Activated naive CD8-positive, alpha-beta T cell treated with anti-CD3 and anti-CD28 coated beads, Interleukin-2, amount 50 U/mL, for 24 hours (primary cell): Measurements from ENCODE around the gene PPFIBP2.

ENCODE experiments used
- ATAC-seq: fragments of 150-1000 bp; cut with Tn5 transposase; one replicate; pipeline ENCODE4 v1.10.0; 2021
- DNase-seq: peaks from one replicate; pipeline ENCODE4 v3.0.0; 2021
- H3K27ac Mint-ChIP-seq: one replicate; pipeline ENCODE4 v1.8.0; 2021; ENCODE audit warnings: mild to moderate bottlenecking, mixed read lengths
- H3K27me3 Mint-ChIP-seq: one replicate; pipeline ENCODE4 v1.8.0; 2021; ENCODE audit warnings: mixed read lengths
- H3K36me3 Mint-ChIP-seq: one replicate; pipeline ENCODE4 v1.8.0; 2021; ENCODE audit warnings: low read depth, mixed read lengths
- H3K4me1 Mint-ChIP-seq: one replicate; pipeline ENCODE4 v1.8.0; 2021; ENCODE audit warnings: mixed read lengths
- H3K4me3 Mint-ChIP-seq: one replicate; pipeline ENCODE4 v1.8.0; 2021; ENCODE audit warnings: mild to moderate bottlenecking, moderate library complexity, mixed read lengths
- H3K9me3 Mint-ChIP-seq: one replicate; pipeline ENCODE4 v1.8.0; 2021; ENCODE audit warnings: mixed read lengths

PPFIBP2 gene

DNA sequence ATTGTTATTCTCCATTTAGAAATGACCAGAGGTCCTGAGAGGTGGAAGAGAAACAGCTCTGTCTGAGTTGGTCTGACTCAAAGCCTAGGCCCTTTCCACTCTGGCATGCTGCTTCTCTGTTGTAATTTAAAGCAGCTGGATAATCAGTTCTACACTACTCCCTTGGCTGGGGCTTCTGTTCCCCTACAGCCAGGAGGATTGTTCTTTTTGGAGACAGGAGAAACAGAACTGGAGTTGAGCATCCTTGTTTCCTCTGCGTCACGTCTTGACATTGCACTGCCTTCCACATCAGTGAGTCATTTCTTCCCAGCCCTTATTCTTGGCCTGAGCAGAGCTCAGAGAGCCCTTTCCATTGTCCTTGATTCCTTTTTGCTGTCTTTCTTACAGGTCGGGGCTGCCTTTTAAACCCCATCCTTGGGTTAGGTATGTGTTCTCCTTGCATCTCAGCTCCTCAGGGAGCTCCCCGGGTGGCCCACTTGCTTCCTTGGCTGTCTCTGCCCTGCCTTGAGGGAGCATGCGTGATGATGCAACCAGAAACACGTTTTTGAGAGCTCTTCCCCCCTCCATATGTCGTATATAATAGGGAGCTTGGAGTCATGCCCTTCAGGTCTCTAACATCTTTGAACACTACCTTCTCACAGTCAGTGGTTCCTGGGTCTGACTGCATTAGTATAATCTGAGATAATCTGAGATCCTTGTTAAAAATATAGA is 123.8 kb downstream of the PPFIBP2 start:
- ATAC-seq (no peak), DNase-seq (no peak)
- H3K9me3 Mint-ChIP-seq: no peaks in the 10 kb centered on the region
- peaks cover 11% of the 10 kb centered on the region for H3K36me3 Mint-ChIP-seq
- H3K27ac Mint-ChIP-seq: no peak overlapping the region
- H3K4me3 Mint-ChIP-seq: no peak overlapping the region
- no peaks in the 10 kb centered on the region for H3K4me1 Mint-ChIP-seq
- no peaks in the 10 kb centered on the region for H3K27me3 Mint-ChIP-seq

DNA sequence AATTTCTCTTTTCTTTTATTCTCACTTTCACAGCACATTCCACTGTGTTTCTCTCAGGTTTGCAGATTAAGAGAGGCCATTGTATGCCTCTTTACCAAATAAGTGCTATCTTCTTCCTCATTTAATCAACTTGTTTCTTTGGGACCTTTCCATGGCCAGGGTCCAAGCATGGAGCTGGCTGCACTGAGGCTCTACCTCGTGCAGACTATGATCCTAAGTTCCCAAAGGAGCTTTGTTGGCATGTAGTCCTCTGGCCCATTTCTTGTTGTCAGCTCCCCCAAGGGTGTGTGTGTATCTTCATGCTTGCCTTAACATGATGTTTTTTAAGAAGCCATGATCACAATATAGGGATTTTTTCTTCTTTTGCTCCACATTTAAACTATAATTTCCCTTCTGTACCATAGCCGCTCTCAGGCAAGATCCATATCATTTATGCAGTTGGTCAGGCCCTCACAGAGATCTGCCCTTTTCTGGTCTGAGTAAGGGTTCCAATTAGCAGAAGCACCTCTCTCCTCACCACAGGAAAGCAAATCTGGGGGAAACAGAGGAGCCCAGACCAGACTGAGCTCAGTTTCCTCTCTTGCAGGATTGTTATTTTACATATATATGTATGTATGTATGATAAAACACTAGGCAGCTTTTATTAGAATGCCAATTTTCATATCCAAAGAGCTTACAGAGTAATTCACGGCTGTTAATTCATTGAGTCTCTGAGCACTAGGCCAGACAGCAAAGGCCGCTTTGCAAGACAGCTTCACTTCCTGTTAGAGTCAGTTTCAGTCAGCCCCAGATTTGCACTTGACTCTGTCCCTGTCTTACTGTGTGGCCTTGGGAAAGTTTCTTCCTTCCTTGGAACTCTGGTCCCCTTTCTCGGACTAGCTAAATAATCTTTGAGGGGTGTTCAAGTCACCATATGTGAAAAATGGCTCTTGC is 125.2 kb downstream of the PPFIBP2 start:
- H3K27ac Mint-ChIP-seq: no peak overlapping the region

DNA sequence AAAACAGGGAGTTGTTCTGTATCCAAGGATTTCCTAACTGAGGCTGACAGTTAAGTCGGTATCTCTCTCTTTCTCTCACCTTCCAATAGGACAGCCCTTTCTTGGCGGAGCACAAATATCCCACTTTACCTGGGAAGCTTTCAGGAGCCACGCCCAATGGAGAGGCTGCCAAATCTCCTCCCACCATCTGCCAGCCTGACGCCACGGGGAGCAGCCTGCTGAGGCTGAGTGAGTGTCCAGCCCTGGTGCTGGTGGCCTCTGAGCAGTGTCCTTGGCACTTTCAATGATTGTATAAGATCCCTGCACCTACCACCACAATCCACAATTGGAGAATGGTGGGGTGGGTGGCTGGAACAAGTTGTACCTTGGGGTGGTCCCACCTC is 125.8 kb downstream of the PPFIBP2 start:
- Mint-ChIP-seq H3K27me3 (no peaks in the 10 kb centered on the region), H3K4me3 (no peak overlapping the region), H3K36me3 (peaks cover 7% of the 10 kb centered on the region), H3K4me1 (no peaks in the 10 kb centered on the region), H3K27ac (no peak overlapping the region), H3K9me3 (no peaks in the 10 kb centered on the region)
- no peak for ATAC-seq
- no peak for DNase-seq

More for the DNA sequence above, 125.2 kb downstream of the PPFIBP2 start:
- H3K4me1 Mint-ChIP-seq: no peaks in the 10 kb centered on the region
- no peaks in the 10 kb centered on the region for H3K27me3 Mint-ChIP-seq
- H3K9me3 Mint-ChIP-seq: no peaks in the 10 kb centered on the region
- peaks cover 11% of the 10 kb centered on the region for H3K36me3 Mint-ChIP-seq
- no peak overlapping the region for H3K4me3 Mint-ChIP-seq
- DNase-seq: no peak
- no peak for ATAC-seq

DNA sequence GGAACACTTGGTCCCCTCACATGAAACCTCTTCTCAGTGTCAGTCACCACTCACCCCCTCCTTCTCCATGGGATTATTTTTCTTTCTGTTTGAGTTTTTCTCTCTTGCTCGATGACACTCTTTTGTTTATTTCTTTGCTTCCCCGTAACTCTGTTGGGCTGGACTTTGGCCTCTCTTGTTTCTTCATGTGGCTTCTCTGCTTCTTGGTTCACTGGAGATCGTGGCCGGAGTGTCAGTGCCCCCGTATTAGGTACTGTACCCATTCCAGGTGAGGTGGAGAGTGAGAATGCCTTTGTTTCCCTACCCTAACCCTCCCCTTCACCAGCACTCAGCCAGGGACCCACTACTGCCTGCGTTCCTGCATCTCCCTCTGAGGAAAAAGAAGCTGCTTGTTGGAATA is 127.0 kb downstream of the PPFIBP2 start:
- H3K27me3 Mint-ChIP-seq: no peaks in the 10 kb centered on the region
- H3K4me3 Mint-ChIP-seq: no peak overlapping the region
- H3K9me3 Mint-ChIP-seq: no peaks in the 10 kb centered on the region

DNA sequence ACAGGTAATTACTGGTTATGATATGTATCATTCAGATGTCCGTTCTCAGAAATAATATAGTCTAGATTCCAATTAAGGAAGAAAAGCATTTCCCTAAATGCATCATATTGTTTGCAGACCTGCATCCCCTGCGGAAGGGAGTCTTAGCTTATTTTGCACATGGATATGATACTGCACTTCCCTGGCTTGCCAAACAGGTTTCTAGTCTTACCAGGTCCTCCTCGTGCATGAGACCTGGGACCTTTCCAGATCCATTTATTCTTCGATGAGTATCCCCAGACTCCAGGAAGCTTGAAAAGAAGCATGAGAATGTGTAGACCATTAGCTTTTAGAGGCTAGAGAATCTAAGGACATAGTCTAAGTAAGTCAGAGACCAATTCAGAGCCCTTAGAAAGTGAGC is 128.9 kb downstream of the PPFIBP2 start:
- Mint-ChIP-seq H3K36me3 (peaks cover 1% of the 10 kb centered on the region), H3K9me3 (no peaks in the 10 kb centered on the region), H3K27me3 (no peaks in the 10 kb centered on the region), H3K4me1 (no peaks in the 10 kb centered on the region), H3K4me3 (no peak overlapping the region), H3K27ac (no peak overlapping the region)
- ATAC-seq (no peak), DNase-seq (no peak)

More for the DNA sequence above, 127.0 kb downstream of the PPFIBP2 start:
- H3K27ac Mint-ChIP-seq: no peak overlapping the region
- no peaks in the 10 kb centered on the region for H3K4me1 Mint-ChIP-seq
- DNase-seq (no peak), ATAC-seq (no peak)
- H3K36me3 Mint-ChIP-seq: peaks cover 2% of the 10 kb centered on the region

DNA sequence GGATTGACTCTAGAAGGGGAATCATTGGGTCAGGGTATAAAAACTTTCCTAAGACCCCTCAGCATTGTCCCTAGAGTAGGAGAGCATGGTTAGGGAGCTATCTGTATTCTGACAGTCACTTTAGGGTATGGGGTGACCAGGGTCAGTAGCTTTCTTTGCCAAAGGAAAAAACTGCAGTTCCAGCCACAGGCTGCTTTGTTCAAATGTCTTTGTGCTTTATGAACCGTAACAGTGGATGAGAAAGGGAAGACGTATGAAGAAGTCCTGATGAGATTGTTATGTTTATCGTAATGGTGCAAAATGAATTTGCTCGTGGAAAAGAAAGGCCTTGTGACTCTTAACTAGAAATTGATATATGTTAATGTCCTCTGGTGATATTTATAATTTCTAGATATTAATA is 129.5 kb downstream of the PPFIBP2 start:
- ATAC-seq (no peak), DNase-seq (no peak)
- no peaks in the 10 kb centered on the region for H3K4me1 Mint-ChIP-seq

DNA sequence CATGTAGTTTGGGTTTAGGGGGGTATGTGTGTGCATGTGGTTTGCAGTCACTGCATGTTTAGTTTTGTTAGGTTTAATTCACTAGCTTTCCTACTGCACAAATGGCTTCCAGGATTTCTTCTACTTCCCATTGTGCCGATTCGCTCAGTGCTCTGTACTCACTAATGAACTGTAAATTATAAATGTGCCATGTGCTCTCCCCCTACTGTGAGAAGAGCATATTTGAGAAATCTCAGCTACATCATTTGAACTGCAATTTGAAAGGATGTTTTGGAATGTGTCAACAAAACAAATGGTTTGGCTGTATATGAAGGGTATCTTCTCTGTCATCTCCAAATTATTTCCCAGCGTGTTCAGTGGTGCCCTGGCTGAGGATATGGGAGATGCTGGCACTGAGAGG is 131.4 kb downstream of the PPFIBP2 start:
- ATAC-seq (no peak), DNase-seq (no peak)
- Mint-ChIP-seq H3K27ac (no peak overlapping the region), H3K4me1 (no peaks in the 10 kb centered on the region), H3K36me3 (peaks cover 3% of the 10 kb centered on the region), H3K27me3 (no peaks in the 10 kb centered on the region), H3K9me3 (no peaks in the 10 kb centered on the region), H3K4me3 (no peak overlapping the region)

More for the DNA sequence above, 129.5 kb downstream of the PPFIBP2 start:
- Mint-ChIP-seq H3K27ac (no peak overlapping the region), H3K36me3 (no peaks in the 10 kb centered on the region), H3K9me3 (no peaks in the 10 kb centered on the region), H3K27me3 (no peaks in the 10 kb centered on the region), H3K4me3 (no peak overlapping the region)

DNA sequence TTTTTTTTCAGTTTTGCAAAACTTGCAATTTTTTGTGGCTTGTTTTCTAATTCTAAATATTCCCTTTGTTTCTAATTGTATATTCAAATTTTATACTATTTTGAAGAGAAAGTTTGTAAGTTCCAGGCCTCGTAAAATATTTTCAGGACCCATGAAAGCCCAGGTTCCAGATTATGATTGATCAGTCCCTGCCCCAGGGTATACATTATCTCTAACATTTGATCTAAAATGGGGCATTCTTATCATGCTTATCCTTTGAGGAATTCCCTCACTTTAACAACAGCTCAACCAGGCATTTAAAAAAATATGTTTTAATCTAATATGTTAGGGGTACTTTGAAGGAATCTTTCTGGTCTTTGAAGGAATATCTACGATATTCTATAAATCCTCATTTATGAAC is 133.1 kb downstream of the PPFIBP2 start:
- Mint-ChIP-seq H3K9me3 (no peaks in the 10 kb centered on the region), H3K27me3 (no peaks in the 10 kb centered on the region), H3K36me3 (peaks cover 3% of the 10 kb centered on the region), H3K4me1 (no peaks in the 10 kb centered on the region), H3K27ac (no peak overlapping the region), H3K4me3 (no peak overlapping the region)
- DNase-seq: no peak
- ATAC-seq: no peak

DNA sequence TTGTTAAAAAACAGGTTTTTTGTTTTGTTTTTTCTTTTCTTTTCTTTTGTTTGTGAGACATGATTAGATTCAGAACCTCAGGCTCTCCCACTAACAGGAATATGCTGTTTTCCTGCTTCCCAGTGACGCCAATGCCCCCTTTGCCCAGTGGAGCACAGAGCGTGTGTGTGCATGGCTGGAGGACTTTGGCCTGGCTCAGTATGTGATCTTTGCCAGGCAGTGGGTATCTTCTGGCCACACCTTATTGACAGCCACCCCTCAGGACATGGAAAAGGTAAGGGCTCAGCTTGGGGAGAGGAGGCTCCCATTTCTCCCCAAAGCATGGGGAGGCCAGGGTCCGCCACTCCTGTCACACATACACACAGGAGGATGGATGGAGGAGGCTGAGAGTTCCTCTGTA is 134.5 kb downstream of the PPFIBP2 start:
- Mint-ChIP-seq H3K27ac (no peak overlapping the region), H3K36me3 (peaks cover 3% of the 10 kb centered on the region)
- no peak for ATAC-seq

DNA sequence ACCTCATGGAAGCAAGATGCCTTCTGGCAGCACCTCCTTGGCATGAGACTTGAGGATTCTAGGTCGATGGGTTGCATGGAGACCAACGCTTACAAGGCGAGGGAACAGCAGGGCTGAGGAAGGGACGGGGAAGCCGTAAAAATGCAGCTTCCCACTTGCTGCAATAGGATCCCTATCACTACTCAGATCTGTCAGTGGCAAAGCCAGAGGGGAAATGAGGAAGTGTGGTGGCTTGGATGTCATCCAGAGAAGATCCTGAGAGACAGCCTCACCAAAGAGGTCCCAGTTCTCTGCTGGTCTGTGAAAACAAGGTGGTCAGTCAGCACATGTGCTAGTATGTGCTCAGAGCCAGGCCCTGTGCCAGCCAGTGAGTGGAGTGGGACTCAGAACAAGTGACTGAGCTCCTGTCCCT is 137.3 kb downstream of the PPFIBP2 start:
- no peak overlapping the region for H3K4me3 Mint-ChIP-seq
- H3K36me3 Mint-ChIP-seq: peaks cover 3% of the 10 kb centered on the region
- no peak overlapping the region for H3K27ac Mint-ChIP-seq
- ATAC-seq (no peak), DNase-seq (no peak)
- no peaks in the 10 kb centered on the region for H3K27me3 Mint-ChIP-seq
- H3K9me3 Mint-ChIP-seq: no peaks in the 10 kb centered on the region
- H3K4me1 Mint-ChIP-seq: no peaks in the 10 kb centered on the region

More for the DNA sequence above, 134.5 kb downstream of the PPFIBP2 start:
- no peak for DNase-seq
- Mint-ChIP-seq H3K9me3 (no peaks in the 10 kb centered on the region), H3K27me3 (no peaks in the 10 kb centered on the region), H3K4me3 (no peak overlapping the region), H3K4me1 (no peaks in the 10 kb centered on the region)

DNA sequence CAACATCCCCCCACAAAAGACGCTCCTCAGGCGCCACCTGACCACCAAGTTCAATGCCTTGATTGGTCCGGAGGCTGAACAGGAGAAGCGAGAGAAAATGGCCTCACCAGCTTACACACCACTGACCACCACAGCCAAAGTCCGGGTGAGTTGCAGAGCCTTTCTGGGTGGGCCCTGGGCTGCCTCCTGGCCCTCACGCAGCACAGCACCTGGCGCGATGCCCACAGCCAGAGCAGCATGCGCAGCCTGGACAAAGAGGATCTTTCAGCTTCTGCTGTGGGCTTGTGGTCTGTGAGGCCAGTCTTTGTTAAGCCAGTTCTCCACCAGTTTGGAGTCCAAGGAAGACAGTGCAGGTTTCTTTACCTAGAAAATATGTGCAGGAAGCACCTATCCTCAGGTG is 137.9 kb downstream of the PPFIBP2 start:
- Mint-ChIP-seq H3K27me3 (no peaks in the 10 kb centered on the region), H3K9me3 (no peaks in the 10 kb centered on the region), H3K4me1 (no peaks in the 10 kb centered on the region), H3K36me3 (peaks cover 3% of the 10 kb centered on the region), H3K4me3 (no peak overlapping the region), H3K27ac (no peak overlapping the region)
- DNase-seq (no peak), ATAC-seq (no peak)

DNA sequence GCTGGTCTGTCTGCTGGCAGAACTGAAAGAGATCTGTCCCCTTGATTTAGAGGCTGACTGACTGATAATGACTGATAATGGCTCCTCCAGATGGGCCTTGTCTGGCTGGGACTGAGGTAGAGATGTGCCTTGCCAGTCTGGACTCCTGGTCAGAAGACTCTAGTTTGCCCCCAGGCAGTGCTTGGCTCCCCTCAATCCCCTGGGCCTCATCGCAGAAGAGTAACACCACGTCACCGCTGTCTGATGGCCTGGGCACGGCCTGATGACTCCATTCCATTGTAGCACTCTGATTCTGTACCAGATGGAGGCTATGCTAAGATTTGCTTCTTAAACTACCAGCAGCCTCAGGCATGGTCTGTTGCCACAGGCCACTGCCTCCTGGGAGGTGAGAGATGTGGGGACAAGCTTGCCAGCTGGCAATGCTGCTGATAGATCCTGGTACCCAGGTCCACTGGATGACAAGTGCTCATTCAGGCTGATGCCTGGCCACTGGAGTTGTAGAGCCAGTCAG is 140.5 kb downstream of the PPFIBP2 start:
- Mint-ChIP-seq H3K4me1 (no peaks in the 10 kb centered on the region), H3K9me3 (no peaks in the 10 kb centered on the region), H3K36me3 (peaks cover 6% of the 10 kb centered on the region), H3K27ac (no peak overlapping the region), H3K27me3 (no peaks in the 10 kb centered on the region), H3K4me3 (no peak overlapping the region)
- no peak for DNase-seq
- no peak for ATAC-seq

DNA sequence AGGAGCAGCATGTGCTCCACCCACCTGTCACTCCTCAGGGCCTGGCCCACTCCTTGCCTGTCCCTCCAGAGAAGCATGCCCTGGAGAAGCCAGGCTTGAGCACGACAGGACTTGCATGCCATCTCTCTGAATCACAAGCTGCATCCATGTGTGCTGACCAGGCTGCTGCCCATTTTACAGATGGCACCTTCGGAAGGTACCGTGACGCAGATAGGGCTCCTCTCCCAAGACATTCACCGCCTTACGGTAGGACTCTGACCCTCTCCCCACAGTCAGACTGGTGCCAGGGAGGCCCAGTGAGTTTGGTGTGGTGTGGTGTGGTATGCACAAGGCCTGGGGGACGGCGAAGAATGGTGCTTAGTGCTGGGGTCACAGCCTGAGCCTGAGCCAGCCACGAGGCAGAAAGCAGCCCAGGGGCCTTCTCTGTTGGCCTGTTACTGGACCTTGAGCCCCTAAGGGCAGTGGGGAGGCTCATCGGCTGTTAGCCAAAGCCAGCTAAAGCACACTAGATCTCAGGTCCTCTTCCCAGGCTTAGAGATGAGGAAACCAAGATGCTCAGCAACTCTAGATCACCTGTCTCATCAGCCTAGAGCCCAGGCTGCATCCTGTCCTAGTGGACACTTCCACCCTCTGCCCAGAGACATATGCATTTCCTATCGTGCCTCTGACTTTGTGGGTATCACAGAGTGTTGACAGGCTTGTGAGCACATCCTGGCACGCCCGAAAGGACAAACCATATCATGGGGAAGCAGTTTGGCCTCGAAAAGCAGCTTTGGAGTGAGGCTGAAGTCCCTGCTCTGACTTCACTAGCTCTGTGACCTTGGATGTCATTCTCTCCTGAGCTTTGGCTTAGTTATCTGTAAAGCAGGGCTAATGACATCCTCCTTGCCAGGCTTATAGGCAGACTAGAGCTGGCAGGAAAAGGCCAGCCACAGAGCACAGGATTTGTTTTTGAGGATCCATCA is 141.7 kb downstream of the PPFIBP2 start:
- H3K9me3 Mint-ChIP-seq: no peaks in the 10 kb centered on the region
- no peaks in the 10 kb centered on the region for H3K4me1 Mint-ChIP-seq
- no peak overlapping the region for H3K27ac Mint-ChIP-seq
- ATAC-seq: no peak
- peaks cover 6% of the 10 kb centered on the region for H3K36me3 Mint-ChIP-seq
- no peak overlapping the region for H3K4me3 Mint-ChIP-seq
- no peaks in the 10 kb centered on the region for H3K27me3 Mint-ChIP-seq
- no peak for DNase-seq

DNA sequence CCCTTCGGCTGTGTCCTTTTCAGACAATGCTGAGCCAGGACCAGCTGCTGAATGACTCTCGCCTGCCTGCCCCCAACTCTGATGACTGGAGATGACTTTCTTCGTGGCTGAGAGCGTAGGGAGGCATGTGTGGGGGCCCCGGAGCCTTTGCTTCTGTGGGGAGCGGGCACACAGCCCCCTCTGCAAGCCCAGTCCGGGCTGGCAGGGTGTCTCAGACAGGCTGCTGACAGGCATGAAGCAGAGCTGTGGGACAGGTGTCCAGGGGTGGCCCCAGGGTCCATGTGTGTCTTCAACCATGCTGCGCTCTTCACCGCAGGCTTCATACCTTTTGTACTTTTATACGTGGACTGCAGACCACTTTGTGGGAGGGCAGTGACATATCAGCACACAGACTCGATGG is 142.9 kb downstream of the PPFIBP2 start:
- Mint-ChIP-seq H3K27ac (no peak overlapping the region), H3K4me3 (no peak overlapping the region), H3K36me3 (peaks cover 6% of the 10 kb centered on the region), H3K27me3 (no peaks in the 10 kb centered on the region), H3K9me3 (no peaks in the 10 kb centered on the region), H3K4me1 (no peaks in the 10 kb centered on the region)
- ATAC-seq: no peak
- DNase-seq: no peak
